HG03571 (cell line): ENCODE data around the gene ABHD15.
A peak's percentile ranks its signal among the peaks of the same experiment; 100 is the strongest.

Experiments used
- ATAC-seq: cut with Tn5 transposase; IDR thresholded peaks from one replicate; pipeline ENCODE4 v1.9.1; 2021; ENCODE audit not compliant: unreplicated experiment

Gene ABHD15, protein sequence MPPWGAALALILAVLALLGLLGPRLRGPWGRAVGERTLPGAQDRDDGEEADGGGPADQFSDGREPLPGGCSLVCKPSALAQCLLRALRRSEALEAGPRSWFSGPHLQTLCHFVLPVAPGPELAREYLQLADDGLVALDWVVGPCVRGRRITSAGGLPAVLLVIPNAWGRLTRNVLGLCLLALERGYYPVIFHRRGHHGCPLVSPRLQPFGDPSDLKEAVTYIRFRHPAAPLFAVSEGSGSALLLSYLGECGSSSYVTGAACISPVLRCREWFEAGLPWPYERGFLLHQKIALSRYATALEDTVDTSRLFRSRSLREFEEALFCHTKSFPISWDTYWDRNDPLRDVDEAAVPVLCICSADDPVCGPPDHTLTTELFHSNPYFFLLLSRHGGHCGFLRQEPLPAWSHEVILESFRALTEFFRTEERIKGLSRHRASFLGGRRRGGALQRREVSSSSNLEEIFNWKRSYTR

DNA sequence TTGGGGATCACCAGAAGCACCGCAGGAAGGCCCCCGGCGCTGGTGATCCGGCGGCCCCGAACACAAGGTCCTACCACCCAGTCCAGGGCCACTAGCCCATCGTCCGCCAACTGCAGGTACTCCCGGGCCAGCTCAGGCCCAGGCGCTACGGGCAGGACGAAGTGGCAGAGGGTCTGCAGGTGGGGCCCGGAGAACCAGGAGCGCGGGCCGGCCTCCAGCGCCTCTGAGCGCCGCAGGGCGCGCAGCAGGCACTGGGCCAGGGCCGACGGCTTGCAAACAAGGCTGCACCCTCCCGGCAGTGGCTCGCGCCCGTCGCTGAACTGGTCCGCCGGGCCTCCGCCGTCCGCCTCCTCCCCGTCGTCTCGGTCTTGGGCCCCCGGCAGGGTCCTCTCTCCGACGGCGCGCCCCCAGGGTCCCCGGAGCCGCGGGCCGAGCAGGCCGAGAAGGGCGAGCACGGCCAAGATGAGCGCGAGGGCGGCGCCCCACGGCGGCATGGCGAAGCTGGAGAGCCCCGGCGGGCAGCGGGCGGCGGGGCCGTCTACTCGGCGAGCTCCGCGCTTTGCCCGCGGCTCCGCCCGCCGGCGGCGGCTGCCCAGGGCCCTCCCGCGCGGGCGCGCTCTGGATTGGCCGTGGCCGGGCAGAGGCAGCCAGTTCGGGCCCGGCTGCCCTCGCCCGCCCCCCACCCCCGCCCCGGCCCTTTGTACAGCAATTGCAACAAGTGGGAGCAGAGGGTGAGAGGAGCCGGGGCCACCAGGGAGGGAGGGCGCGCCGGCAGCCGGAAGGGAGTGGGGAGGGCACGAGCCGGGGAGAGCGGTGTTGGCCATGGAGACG lies at the start of gene ABHD15:
ABHD15 (minus strand) TSS at position 565 of the 831 bp plus-strand sequence; CDS start at position 494, 71 bp downstream.
- peak; percentile 26 for ATAC-seq

DNA sequence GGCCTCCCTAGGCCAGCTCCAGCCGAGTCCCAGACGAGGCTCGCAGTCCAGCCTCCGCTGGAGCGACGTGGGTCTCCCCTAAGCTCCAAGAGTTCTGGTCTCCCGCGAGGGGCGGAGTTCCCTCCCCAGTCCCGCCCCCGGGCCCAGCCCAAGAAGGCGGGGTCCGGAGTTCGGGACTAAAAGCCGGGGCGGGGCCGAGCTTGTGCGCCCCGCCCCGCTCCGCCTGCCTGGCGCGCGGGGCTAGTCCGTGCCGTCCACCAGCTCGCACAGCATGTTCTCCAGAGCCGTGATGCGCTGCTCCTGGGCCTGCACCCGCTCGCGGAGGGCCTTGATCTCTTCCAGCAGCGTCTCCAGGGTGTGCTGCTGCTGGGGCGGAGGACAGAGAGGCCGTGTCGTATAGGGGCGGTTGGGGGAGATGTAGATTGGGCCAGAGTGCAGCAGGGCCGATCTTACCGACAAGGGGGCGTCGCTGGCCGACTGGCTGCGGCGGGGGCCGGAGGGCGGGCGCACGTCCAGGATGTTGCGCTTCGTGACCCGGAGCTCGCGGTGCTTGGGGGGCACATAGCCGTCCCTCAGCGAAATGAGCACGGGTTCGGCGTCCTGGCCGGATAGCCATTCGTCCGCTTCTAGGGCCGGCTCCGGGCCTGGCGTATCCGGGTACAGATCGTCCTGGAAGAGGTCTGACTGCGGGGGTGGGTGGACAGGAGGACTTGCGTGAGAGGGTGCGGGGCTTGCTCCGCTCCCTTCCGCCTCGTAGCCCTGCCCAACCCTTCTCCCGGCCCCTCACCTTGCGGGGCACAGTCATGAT lies 48.9 kb upstream of the ABHD15 start:
- peak; percentile 37 for ATAC-seq

DNA sequence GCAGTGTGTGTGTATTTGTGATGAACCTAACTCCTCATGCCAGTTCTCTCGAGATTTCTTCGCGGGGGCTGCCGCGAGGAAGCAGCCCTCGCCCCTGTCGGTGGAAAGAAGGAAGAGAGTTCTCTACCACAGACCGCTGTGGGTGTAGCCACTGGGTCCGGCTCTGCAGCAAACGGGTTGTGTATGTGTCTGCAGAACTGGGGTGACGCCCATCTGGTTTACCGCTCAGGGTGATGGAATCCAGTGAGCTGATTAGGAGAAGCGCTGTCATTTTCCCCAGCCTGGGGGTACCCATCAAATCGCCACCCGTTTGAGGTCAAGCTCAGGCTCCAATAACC lies 48.2 kb upstream of the ABHD15 start:
- ATAC-seq: no peak

DNA sequence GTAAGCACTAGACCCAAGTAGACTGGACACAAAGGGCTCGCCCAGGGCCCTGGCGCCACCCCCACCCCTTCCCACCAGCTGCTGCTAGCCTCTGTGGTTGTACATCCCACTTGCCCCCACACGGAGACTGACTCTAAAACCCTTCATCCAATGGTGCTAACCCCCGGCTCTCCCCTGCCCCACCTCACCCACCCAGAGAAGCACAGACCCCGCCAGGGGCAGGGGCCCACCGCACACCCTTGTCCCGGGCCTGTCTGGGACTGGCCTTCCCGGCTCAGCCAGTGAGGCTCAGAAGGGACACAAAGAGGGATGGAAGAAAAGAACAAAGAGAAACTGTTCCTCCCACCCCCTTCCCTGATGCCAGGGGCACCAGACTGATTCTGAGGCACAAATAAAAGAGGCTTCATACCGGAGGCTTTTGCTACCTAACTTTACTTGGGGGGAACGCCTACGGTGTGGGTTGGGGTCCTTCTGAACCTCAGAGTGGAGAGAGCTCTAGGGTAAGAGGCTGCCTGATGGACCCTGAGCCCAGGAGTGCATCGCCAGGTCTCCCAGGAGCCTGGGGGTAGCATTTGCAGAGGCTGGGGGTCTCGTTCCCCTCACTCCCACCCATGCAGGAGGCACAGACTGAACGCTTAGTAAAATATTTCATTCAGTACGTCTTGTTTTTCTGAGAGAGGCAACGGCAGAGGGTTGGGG lies 47.7 kb upstream of the ABHD15 start:
- ATAC-seq: no peak

DNA sequence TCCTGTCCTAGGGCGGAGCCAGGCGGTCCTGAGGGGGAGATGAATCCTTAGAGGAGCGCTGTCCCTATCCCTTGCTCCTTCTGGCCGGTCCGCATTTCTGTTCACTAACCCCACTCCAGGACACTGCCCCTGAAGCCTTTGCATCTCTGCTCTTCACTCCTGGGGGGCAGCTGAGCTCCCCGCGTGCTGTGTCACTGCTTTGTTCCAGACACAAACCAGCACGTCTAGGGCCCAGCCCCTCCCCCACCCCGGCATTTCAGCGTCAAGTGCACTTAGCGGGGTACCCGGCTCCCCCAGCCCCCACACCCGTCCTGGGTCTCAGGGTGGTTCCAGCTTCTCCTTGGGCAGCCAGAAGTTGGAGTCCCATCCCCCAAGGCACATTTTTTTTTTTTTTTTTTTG lies 47.0 kb upstream of the ABHD15 start:
- ATAC-seq: no peak

DNA sequence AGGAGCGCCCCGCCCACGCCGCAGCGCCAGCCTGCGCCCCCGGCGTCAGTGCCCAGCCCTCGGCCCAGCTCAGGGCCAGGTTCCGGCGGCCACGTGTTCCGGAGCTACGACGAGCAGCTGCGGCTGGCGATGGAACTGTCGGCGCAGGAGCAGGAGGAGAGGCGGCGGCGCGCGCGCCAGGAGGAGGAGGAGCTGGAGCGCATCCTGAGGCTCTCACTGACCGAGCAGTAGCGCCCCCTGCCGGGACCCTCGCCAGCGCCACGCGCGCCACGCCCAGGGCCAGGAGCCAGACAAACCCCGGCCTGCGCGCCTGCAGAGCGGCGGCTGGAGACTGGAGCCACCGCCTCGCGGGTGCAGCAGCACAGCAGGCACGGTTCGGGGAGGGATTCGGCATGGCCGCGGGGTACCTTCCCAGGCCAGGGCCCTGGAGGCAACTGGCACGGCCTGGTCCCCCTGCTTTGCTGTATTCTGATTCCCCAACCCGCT lies 46.6 kb upstream of the ABHD15 start:
- peak; percentile 33 for ATAC-seq

DNA sequence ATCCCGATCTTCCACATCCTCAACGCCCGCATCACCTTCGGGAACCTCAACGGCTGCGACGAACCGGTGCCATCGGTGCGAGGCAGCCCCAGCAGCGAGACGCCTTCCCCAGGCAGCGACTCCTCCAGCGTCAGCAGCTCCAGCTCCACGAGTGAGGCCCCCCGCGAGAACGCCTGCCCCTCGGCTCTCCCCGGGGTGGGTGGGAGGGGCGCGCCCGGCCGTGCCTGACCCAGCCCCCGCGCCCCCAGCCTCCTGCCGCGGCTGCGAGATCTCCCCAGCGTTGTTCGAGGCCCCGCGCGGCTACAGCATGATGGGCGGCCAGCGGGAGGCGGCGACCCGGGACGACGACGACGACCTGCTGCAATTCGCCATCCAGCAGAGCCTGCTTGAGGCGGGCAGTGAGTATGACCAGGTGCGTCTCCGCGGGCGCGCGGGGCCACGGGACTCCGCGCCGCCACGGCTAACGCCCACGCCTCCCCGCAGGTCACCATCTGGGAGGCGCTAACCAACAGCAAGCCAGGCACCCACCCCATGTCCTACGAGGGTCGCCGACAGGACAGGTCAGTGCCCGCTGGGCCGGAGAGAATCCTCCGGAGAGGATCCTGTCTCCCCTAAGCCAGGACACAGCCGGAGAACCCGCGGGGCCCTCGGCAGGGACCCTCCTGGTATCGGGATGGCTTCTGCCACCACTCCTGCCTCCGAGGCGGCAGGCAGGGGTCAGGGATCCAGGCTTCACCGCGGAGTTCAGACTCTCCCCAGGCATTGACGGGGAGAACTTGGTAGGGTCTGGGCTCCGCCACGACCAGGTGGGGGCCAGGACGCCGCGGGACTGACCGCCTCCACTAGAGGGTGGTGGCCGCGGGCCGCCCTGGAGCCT lies 45.8 kb upstream of the ABHD15 start:
- no peak for ATAC-seq

DNA sequence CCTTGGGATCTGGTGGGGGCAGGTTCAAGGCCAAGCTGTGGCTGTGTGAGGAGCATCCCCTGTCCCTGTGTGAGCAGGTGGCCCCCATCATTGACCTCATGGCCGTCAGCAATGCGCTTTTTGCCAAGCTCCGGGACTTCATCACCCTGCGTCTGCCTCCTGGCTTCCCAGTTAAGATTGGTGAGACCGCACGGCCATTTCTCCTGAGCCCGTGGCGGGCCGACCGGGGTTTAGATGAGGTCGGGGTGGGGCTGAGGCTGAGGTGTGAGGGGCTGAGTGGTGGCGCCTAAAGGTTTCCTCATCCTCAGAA lies 45.2 kb upstream of the ABHD15 start:
- no peak for ATAC-seq

DNA sequence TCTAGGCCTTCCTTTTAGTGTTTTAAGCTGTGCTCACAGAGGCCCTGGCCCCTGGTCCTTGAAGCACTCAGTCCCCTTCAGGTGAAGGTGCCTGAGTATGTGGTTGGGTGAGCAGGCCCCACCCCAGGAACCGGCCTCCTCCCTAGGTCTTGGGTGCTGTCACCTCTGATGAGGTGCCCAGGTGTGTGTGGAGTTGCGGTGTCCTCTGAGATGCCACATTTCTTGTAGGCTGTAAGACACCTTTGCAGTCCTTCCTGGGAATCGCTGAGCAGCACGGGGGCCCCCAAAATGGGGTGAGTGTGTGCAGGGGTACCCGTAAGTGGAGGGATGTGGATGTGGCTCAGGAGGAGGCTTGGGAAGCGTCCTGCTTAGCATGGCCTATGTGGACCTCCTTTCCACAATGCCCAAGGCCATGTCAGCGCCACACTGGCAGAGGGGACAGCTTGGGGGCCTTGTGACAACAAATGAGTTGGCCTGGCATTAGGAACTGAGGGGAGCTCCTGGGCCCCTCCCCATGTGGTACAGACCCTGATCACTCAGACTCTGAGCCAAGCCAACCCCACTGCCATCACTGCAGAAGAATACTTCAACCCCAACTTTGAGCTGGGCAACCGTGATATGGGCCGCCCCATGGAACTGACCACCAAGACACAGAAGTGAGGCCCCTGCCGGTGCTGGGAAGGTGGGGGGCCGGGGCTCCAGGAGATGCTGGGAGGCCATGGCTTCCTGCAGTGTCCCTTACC lies 44.7 kb upstream of the ABHD15 start:
- no peak for ATAC-seq

DNA sequence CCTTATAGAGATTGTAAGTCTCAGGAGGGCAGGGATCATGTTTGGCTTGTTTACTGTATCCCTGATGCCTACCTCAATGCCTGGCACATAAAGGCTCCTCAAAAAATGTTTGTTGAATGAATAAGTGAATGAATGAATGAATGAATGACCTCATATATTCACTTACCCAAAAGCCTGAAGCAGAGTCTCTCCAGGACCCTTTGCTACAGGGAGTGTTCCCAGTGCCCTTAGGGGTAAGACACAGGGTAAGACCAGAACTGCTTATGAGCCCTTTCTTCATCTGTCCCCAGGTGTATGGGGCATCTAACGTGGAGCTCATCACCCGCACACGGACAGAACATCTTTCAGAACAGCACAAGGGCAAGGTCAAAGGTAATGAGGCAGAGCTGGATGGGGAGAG lies 43.6 kb upstream of the ABHD15 start:
- no peak for ATAC-seq

DNA sequence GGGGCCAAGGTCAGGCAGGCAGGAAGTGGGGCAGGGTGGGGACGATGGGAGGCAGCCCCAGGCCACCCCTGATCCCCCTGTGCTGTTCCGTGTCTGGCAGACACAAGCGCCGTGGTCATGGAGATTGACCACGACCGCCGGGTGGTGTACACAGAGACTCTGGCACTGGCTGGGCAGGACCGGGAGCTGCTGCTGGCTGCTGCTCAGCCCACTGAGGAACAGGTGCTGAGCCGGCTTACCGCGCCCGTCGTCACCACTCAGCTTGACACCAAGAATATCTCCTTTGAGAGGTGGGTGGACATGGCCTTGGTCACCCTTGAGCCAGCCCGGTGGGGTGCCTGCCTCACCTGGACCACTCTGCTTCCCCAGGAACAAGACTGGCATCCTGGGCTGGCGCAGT lies 42.1 kb upstream of the ABHD15 start:
- no peak for ATAC-seq

DNA sequence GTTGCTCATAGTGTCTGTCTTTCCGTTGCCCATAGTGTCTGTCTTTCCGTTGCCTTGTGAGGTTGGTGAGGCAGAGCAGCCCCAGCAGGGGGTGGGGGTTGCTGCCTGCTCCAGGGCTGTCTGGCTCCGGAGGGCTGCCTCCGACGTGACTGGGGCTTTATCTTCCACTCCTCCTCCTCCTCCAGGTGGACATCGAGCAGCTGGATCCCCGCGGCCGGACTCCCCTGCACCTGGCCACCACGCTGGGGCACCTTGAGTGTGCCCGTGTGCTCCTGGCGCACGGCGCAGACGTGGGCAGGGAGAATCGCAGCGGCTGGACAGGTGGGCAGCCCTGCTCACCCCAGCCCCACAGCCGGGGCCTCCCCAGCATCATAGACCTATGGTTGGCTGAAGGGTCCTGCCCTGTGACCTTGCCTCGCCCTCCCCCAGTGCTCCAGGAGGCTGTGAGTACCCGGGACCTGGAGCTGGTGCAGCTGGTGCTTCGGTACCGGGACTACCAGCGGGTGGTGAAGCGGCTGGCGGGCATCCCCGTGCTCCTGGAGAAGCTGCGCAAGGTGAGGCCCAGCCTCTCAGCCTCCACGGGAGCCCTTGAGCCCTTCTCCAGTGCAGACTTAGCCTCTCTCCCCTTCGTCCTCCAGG lies 40.8 kb upstream of the ABHD15 start:
- ATAC-seq: no peak

DNA sequence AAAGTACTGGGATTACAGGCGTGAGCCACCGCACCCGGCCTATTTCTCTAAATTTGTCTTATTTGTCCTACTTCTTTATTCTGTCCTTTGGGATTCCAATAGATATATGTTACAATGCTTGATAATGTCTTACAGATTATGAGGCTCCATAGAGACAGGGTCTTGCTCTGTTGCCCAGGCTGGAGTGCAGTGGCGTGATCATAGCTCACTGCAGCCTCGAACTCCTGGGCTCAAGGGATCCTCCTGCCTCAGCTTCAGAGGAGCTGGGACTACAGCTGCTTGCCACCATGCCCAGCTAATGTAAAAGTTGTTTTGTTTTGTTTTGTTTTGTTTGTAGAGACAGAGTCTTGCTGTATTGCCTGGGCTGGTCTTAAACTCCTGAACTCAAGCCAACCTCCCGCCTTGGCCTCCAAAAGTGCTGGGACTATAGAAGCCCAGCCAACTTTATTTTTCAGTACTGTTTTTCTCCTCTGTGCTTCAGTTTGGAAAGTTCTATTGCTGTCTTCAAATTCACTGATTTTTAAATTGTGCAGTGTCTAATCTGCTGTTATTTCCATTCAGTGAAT lies 36.4 kb upstream of the ABHD15 start:
- no peak for ATAC-seq

DNA sequence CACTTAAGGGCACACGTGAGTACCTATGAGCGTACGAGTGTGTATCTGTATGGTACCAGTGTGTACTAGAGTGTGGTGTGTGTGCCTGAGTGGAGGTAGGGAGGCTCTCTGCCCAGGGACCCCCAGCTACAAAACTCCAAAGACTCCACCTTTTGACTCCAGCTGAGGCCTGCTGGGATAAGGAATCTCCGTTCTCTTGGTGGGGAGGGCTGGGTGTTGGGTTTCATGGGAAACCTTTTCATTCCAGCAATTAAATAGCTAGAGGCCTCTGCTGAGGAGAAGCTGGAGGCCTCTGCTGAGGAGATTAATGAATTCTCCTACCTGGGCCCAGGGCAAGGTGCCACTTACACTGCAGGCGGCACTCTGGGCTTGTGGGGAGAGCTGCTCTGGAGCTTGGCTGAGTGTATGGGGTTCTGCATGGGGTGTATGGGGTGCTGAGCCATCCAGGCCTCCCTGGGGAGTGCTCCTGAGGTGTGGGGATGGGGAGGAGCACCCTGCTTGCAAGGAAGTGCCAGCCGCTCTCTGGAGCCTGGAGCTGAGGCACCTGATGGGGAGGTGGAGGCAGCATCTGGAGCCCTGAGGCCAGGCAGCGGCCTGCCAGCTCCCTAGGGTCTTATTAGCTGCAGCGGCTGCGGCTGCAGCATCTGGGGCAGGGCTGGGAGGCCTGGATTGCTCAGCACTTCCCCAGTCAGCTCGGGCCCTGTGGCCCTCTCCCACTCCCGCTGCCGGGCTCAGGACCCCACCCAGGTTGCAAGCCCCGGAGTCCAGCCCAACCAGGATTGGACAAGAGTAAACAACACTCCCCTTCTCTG lies 30.7 kb upstream of the ABHD15 start:
- ATAC-seq: no peak

DNA sequence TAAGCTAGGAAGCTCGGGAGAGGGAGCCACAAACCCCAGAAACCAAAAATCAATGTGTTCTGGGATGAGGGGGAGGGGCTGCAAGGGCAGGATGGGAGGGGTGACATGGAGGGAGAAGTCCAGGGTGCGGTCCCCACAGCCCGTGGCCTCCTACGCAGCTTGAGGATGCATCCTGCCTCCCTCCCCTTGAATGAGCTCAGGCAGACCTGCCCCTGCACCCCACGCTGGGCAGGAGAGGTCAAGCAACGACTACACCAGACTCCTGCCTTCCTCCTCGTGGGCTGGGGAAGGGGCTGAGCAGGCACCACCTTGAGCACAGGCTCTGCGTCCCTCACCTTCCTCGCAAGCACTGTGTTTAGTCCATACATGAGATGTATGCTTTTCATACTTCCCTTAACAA lies 30.0 kb upstream of the ABHD15 start:
- no peak for ATAC-seq

DNA sequence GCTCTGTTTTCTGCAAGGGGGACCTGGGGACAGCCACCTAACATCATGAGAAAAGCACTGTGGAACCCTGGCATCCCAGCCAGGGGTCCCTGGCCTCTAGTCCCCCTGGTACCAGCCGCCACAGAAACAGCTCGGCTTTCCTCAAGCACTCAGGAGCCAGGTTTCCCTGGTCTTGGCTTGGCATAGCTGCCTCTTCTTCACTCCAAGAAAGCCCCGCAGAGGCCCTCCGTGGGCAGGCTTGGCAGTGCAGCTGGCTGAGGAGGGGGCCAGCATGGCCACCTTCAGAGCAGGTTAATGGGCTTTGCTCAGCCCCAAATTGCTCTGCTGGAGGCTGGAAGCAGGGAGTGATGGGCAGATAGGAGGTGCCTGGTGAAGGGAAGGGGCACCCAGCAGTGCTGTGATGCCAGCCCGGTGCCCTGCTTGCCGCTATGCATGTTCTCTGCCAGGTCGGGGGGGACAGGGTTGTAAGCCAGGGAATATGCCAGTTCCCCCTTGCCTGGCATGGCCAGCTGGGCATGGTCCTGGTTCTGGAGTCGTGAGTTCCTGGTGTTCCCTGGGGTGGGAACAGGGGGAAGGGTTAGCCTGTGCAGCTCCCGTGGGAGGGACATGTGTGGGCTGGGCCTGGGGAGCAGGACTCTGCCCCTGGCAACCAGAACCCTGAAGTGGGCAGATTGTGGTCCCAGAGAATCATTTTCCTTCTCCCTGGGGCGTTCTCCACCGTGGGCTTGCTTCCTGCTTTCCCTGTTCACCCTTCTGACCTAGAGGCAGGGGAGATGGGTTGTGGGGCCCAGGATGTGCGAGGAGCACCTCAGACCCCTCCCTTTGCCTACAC lies 29.3 kb upstream of the ABHD15 start:
- ATAC-seq: no peak
